DOHH2 (cell line): ENCODE results near the gene MED28.

ENCODE experiments used
- H3F3A ChIP-seq: fragments of 200-600 bp; sonication (generic), shearing (Covaris generic); 2 replicates; pipeline ENCODE4 v1.6.0; 2016; ENCODE audit warnings: antibody characterized with exemption, mild to moderate bottlenecking; ENCODE audit not compliant: control insufficient read depth, insufficient read depth
- H3K27ac ChIP-seq: fragments of 200-600 bp; sonication (generic); 2 replicates; pipeline ENCODE4 v1.5.1; 2014; ENCODE audit warnings: low read depth, mild to moderate bottlenecking, low read length, moderate library complexity
- H3K27me3 ChIP-seq: fragments of 200-600 bp; sonication (generic); 2 replicates; pipeline ENCODE4 v1.6.1; 2014; ENCODE audit warnings: mild to moderate bottlenecking, low read length, mixed read lengths; ENCODE audit not compliant: control insufficient read depth
- H3K36me3 ChIP-seq: fragments of 200-600 bp; sonication (generic); 2 replicates; pipeline ENCODE4 v1.6.1; 2014; ENCODE audit warnings: mild to moderate bottlenecking, low read length, moderate library complexity, mixed read lengths; ENCODE audit not compliant: control insufficient read depth
- H3K4me1 ChIP-seq: fragments of 200-600 bp; sonication (generic); 2 replicates; pipeline ENCODE4 v1.6.1; 2014; ENCODE audit warnings: mild to moderate bottlenecking, low read length, mixed read lengths; ENCODE audit not compliant: control insufficient read depth
- H3K4me2 ChIP-seq: fragments of 200-600 bp; sonication (generic); 2 replicates; pipeline ENCODE4 v1.6.0; 2014; ENCODE audit warnings: mild to moderate bottlenecking, low read length, moderate library complexity
- H3K4me3 ChIP-seq: fragments of 200-600 bp; sonication (generic); 2 replicates; pipeline ENCODE4 v1.5.1; 2014; ENCODE audit warnings: mild to moderate bottlenecking, low read length, mixed read lengths
- H3K79me2 ChIP-seq: fragments of 200-600 bp; sonication (generic); 2 replicates; pipeline ENCODE4 v1.6.1; 2014; ENCODE audit warnings: mild to moderate bottlenecking, low read length, mixed read lengths; ENCODE audit not compliant: control insufficient read depth
- H3K9me2 ChIP-seq: fragments of 200-600 bp; sonication (generic); replicated peaks from 2 replicates; pipeline ENCODE4 v1.6.1; 2014; ENCODE audit warnings: mild to moderate bottlenecking, low read length, mixed read lengths; ENCODE audit not compliant: control insufficient read depth
- H3K9me3 ChIP-seq: fragments of 200-600 bp; sonication (generic); 2 replicates; pipeline ENCODE4 v1.6.1; 2014; ENCODE audit warnings: antibody characterized with exemption, low read length, mixed read lengths; ENCODE audit not compliant: control insufficient read depth, insufficient read depth
- H4K20me1 ChIP-seq: fragments of 200-600 bp; sonication (generic); 2 replicates; pipeline ENCODE4 v1.6.0; 2014; ENCODE audit warnings: low read depth, mild to moderate bottlenecking, antibody characterized with exemption, low read length, moderate library complexity; ENCODE audit not compliant: control insufficient read depth, insufficient read depth
- EZH2phosphoT487 ChIP-seq: fragments of 200-600 bp; sonication (generic); IDR thresholded peaks from 2 replicates; pipeline ENCODE4 v1.6.1; 2017; ENCODE audit warnings: borderline replicate concordance, mild to moderate bottlenecking, antibody characterized with exemption, low read length, moderate library complexity, mixed read lengths
- TF ChIP-seq, protein P1 (sequence below): fragments of 200-600 bp; sonication (generic); IDR thresholded peaks from one replicate; pipeline ENCODE4 v1.5.1; 2014; ENCODE audit warnings: antibody characterized with exemption, mild to moderate bottlenecking, low read depth, low read length; ENCODE audit not compliant: poor library complexity, severe bottlenecking

Gene MED28

DNA sequence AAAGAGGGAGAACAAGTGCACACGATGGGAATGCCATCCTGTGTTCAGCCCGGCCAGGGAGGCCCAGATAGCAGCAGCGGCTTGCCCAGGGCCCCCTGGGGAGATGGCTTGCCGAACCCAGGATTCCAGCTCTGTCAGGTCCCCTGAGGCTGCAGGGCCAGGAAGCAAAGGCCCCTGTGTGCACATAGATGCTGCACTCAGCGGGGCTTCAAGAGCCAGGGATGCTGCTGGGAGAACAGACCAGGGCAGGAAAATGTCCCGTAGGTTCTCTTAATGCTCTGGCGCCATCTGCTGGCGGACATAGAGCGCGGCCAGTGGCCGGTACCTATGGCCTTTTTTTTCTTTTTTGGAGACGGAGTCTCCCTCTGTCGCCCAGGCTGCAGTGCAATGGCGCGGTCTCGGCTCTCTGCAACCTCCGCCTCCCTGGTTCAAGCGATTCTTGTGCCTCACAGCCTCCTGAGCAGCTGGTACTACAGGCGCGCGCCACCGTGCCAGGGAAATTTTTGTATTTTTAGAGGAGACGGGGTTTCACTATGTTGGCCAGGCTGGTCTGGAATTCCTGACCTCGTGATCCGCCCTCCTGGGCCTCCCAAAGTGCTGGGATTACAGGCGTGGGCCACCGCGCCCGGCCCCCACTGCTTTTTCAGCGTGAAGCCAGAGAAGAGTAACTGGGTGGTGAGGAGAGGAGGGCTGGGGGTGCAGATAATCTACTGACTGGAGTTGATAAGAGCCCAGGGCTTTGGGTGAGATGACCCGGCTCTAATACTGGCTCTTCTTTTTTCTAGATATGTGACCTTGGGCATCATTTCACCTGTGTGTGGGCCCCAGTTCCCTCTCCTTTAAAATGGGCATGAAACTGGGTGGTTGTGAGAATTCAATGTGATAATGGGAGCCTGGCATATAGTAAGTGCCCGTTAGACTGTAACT lies 22.5 kb downstream of the MED28 start:
- H3K4me1 ChIP-seq: 0 out of 2 replicates have a peak, but pooled peaks cover 2% of the 10 kb centered on the region
- peaks cover 18% of the 10 kb centered on the region for H3F3A ChIP-seq
- no peaks in the 10 kb centered on the region for H3K27me3 ChIP-seq
- H4K20me1 ChIP-seq: no peaks in the 10 kb centered on the region; the same call in 1 of the 2 replicates
- TF ChIP-seq, protein P1, sequence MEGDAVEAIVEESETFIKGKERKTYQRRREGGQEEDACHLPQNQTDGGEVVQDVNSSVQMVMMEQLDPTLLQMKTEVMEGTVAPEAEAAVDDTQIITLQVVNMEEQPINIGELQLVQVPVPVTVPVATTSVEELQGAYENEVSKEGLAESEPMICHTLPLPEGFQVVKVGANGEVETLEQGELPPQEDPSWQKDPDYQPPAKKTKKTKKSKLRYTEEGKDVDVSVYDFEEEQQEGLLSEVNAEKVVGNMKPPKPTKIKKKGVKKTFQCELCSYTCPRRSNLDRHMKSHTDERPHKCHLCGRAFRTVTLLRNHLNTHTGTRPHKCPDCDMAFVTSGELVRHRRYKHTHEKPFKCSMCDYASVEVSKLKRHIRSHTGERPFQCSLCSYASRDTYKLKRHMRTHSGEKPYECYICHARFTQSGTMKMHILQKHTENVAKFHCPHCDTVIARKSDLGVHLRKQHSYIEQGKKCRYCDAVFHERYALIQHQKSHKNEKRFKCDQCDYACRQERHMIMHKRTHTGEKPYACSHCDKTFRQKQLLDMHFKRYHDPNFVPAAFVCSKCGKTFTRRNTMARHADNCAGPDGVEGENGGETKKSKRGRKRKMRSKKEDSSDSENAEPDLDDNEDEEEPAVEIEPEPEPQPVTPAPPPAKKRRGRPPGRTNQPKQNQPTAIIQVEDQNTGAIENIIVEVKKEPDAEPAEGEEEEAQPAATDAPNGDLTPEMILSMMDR: peak; percentile 88
- TF ChIP-seq EZH2phosphoT487: no peak
- no peaks in the 10 kb centered on the region for H3K9me3 ChIP-seq
- H3K36me3 ChIP-seq: peaks cover 46% of the 10 kb centered on the region
- H3K4me3 ChIP-seq: no peak overlapping the region
- H3K4me2 ChIP-seq: no peak overlapping the region
- no peaks in the 10 kb centered on the region for H3K9me2 ChIP-seq
- H3K79me2 ChIP-seq: no peaks in the 10 kb centered on the region
- no peak overlapping the region for H3K27ac ChIP-seq

GRCh38 chr4:17639136-17639535 lies 24.7 kb downstream of the MED28 start:
- Histone ChIP-seq H3K27ac (no peak overlapping the region), H3K4me1 (0 out of 2 replicates have a peak, but pooled peaks cover 2% of the 10 kb centered on the region), H3K27me3 (no peaks in the 10 kb centered on the region), H3K9me2 (no peaks in the 10 kb centered on the region), H3F3A (peaks cover 13% of the 10 kb centered on the region), H3K9me3 (no peaks in the 10 kb centered on the region), H4K20me1 (no peaks in the 10 kb centered on the region; the same call in 1 of the 2 replicates), H3K36me3 (peaks cover 24% of the 10 kb centered on the region), H3K79me2 (no peaks in the 10 kb centered on the region), H3K4me3 (no peak overlapping the region), H3K4me2 (no peak overlapping the region)
- TF ChIP-seq, protein P1: no peak
- TF ChIP-seq EZH2phosphoT487: no peak

DNA sequence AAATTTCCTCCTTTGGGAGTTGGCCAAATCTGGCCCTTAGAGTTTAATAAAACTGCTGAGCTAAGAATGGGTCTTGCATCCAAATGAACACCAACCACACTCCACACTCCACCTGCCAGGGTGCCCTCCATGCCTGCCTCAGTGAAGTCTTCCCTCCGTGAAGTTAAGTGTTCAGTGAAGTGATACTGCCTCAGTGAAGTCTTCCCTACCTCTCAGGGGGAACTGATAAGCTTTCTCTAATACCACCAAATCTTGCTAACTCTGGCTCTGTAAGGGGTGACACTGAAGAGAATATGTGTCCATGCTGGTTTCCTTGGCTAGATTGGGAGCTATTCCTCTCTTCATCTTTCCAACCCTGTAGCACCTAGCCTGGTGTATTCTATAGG lies 27.9 kb downstream of the MED28 start:
- Histone ChIP-seq H3F3A (no peaks in the 10 kb centered on the region), H3K4me1 (no peaks in the 10 kb centered on the region), H4K20me1 (no peaks in the 10 kb centered on the region)

More for the DNA sequence above, 27.9 kb downstream of the MED28 start:
- no peaks in the 10 kb centered on the region for H3K79me2 ChIP-seq
- H3K27me3 ChIP-seq: no peaks in the 10 kb centered on the region
- TF ChIP-seq, protein P1: no peak
- TF ChIP-seq EZH2phosphoT487: no peak
- H3K9me2 ChIP-seq: no peaks in the 10 kb centered on the region
- no peak overlapping the region for H3K4me2 ChIP-seq
- H3K27ac ChIP-seq: no peak overlapping the region
- H3K9me3 ChIP-seq: no peaks in the 10 kb centered on the region
- H3K36me3 ChIP-seq: peaks cover 4% of the 10 kb centered on the region; the same call in 1 of the 2 replicates
- H3K4me3 ChIP-seq: no peak overlapping the region
